ENCODE measurements around the gene ELF4.

DNA sequence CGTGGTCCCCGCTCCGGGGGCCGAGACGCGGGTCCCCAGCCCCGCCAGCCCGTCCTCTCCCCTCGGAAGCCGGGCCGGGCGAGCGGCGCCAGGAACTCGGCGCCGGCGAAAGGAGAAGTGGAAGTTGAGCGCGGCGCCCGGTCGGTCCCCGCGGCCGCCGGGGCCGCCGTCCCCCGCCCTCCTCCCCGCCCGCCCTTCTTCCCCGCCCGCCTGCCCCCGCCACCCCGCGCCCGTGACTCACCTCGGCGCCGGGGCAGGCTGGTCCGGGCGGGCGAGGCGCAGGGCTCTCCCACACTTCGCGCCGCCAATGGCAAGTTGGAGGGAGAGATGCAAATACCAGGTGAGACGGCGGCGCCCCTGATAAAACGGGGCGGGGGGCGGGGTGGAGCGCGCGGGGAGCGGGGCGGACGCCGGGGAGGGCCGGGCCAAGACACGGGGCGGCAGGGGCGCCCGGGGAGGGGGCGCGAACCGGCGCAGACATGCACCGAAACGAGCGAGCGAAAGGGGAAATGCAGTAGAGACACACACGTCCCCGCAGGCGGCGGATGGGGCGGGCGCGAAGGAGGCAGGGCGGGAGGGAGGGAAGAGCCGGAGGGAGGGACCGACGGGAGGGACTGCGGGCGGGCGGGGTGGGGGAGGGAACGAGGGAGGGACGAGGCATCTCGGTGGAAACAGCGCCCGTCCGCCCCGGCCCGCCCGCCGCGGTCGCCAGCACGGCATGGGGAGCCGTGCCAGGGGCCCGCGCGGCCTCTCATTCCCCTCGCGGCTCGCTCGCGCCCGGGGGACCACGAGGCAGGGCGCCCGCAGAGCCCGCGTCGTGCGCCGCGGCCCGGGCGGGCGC, at the start of gene ELF4:
- TF ChIP-seq, protein P1, sequence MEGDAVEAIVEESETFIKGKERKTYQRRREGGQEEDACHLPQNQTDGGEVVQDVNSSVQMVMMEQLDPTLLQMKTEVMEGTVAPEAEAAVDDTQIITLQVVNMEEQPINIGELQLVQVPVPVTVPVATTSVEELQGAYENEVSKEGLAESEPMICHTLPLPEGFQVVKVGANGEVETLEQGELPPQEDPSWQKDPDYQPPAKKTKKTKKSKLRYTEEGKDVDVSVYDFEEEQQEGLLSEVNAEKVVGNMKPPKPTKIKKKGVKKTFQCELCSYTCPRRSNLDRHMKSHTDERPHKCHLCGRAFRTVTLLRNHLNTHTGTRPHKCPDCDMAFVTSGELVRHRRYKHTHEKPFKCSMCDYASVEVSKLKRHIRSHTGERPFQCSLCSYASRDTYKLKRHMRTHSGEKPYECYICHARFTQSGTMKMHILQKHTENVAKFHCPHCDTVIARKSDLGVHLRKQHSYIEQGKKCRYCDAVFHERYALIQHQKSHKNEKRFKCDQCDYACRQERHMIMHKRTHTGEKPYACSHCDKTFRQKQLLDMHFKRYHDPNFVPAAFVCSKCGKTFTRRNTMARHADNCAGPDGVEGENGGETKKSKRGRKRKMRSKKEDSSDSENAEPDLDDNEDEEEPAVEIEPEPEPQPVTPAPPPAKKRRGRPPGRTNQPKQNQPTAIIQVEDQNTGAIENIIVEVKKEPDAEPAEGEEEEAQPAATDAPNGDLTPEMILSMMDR (conservative IDR thresholded peaks at IDR 0.05; ENCODE audit: low read depth, low read length) = no peak
- no peak for TF ChIP-seq EZH2 (IDR thresholded peaks at IDR 0.05; ENCODE audit: borderline replicate concordance, low read depth, low read length, poor library complexity, severe bottlenecking)
